Muscle layer of colon (tissue), 2 donors: Measurements from ENCODE around the gene NKD2.
"Not testable (repeated sequence)": the region's sequence is repeated elsewhere in the genome, so short reads cannot be mapped to it uniquely, and the experiment has no call there.

Experiments used
- H3K27ac ChIP-seq: one replicate; pipeline ENCODE4 v1.7.0; 2013; ENCODE audit warnings: low read depth, mild to moderate bottlenecking, low read length, moderate library complexity
- H3K27me3 ChIP-seq, 2 donors: one replicate each; pipeline ENCODE4 v1.7.0; 2013; ENCODE audit warnings: low read length in 2 of 2, mild to moderate bottlenecking in 2 of 2; ENCODE audit not compliant: insufficient read depth in 2 of 2, control insufficient read depth in 1 of 2
- H3K36me3 ChIP-seq: one replicate; pipeline ENCODE4 v1.7.0; 2013; ENCODE audit warnings: mild to moderate bottlenecking, low read length; ENCODE audit not compliant: insufficient read depth
- H3K4me1 ChIP-seq: one replicate; pipeline ENCODE4 v1.7.0; 2013; ENCODE audit warnings: mild to moderate bottlenecking, low read length; ENCODE audit not compliant: insufficient read depth
- H3K4me3 ChIP-seq, 2 donors: one replicate each; pipeline ENCODE4 v1.7.0; 2013; ENCODE audit warnings: low read length in 2 of 2, low read depth in 1 of 2, mild to moderate bottlenecking in 1 of 2, moderate library complexity in 1 of 2
- H3K9ac ChIP-seq: one replicate; pipeline ENCODE4 v1.7.0; 2013; ENCODE audit warnings: low read length
- H3K9me3 ChIP-seq: one replicate; pipeline ENCODE4 v1.7.0; 2013; ENCODE audit warnings: mild to moderate bottlenecking, low read length
- donor health status: abdominal sarcoma.
- donor health status: Adenocarcinoma of cecum.

Gene NKD2

DNA sequence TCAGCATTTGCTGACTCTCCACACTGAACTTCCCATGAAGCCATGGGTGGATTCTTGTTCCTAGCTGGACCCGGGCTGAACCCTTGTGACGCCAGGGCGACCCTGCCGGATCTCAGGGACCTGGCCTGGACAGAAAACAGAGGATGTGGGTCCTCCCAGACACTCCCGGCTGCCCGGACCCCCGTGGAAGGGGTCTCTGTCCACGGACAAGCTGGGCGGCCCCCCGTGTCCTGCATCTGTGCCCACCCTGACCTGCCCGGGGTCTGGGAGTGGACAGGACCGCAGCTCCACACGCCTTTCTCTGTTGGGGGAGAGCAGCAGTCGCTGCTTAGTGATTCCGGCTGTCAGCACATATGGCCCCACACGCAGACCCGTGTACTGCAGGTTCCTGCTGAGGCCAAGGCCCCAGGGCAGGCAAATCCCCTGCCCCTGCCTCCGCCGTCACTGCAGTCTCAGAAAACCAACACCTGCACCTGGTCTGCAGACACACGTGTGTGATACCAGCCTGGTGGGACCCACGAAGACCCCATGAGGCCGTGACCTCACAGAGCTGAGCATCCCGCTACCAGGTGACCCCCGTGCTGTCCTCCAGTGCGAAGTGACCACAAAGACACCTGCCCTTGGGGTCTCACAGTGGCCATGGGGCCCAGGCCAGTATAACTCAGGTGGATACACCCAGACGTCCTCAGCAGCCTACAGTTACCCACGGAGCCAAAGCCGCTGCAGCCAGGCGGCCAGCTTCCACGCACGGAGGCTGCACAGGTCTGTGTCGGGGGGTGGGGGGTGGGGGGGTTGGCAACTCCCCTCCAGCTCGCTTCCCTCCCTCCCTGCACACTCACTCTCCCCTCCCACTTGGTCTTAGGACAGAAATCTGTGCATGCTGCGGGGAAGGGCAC lies 50.6 kb downstream of the NKD2 start:
- H3K9me3 ChIP-seq, result no peaks in the 10 kb centered on the region

GRCh38 chr5:1059884-1060263 lies 51.3 kb downstream of the NKD2 start:
- Histone ChIP-seq H3K36me3 (peaks cover 9% of the 10 kb centered on the region), H3K4me3 (no peak overlapping the region), H3K9ac (no peak overlapping the region), H3K4me1 (no peaks in the 10 kb centered on the region), H3K27ac (no peak overlapping the region), H3K27me3 (no peaks in the 10 kb centered on the region), H3K9me3 (no peaks in the 10 kb centered on the region)

More for the DNA sequence above, 50.6 kb downstream of the NKD2 start:
- no peaks in the 10 kb centered on the region for H3K4me1 ChIP-seq
- H3K27ac ChIP-seq, result no peak overlapping the region
- no peak overlapping the region for H3K4me3 ChIP-seq
- H3K9ac ChIP-seq, result no peak overlapping the region
- peaks cover 9% of the 10 kb centered on the region for H3K36me3 ChIP-seq
- H3K27me3 ChIP-seq, result no peaks in the 10 kb centered on the region

- Histone ChIP-seq H3K36me3 (peaks cover 9% of the 10 kb centered on the region), H3K9me3 (no peaks in the 10 kb centered on the region), H3K27ac (no peak overlapping the region), H3K9ac (no peak overlapping the region), H3K4me1 (no peaks in the 10 kb centered on the region), H3K27me3 (no peaks in the 10 kb centered on the region), H3K4me3 (no peak overlapping the region)
Measured at GRCh38 chr5:1060535-1060981, 52.0 kb downstream of the NKD2 start.

DNA sequence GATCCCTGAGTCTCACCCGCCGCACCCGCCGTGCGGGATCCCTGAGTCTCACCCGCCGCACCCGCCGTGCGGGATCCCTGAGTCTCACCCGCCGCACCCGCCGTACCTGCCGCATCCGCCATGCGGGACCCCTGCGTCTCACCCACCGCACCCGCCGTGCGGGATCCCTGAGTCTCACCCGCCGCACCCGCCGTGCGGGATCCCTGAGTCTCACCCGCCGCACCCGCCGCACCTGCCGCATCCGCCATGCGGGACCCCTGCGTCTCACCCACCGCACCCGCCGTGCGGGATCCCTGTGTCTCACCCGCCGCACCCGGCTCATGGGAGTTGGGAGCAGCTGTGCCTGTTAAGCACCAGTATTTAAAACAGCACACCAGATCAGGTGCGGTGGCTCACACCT lies 52.7 kb downstream of the NKD2 start:
- H3K9ac ChIP-seq, H3K36me3 ChIP-seq, H3K9me3 ChIP-seq, H3K27me3 ChIP-seq, H3K27ac ChIP-seq, H3K4me3 ChIP-seq, H3K4me1 ChIP-seq: not testable (repeated sequence)

GRCh38 chr5:1061916-1062315 lies 53.3 kb downstream of the NKD2 start:
- H3K4me1 ChIP-seq, result no peaks in the 10 kb centered on the region
- H3K27ac ChIP-seq, result no peak overlapping the region
- no peak overlapping the region for H3K4me3 ChIP-seq
- peaks cover 9% of the 10 kb centered on the region for H3K36me3 ChIP-seq
- H3K9ac ChIP-seq, result no peak overlapping the region
- H3K9me3 ChIP-seq, result no peaks in the 10 kb centered on the region
- no peaks in the 10 kb centered on the region for H3K27me3 ChIP-seq

DNA sequence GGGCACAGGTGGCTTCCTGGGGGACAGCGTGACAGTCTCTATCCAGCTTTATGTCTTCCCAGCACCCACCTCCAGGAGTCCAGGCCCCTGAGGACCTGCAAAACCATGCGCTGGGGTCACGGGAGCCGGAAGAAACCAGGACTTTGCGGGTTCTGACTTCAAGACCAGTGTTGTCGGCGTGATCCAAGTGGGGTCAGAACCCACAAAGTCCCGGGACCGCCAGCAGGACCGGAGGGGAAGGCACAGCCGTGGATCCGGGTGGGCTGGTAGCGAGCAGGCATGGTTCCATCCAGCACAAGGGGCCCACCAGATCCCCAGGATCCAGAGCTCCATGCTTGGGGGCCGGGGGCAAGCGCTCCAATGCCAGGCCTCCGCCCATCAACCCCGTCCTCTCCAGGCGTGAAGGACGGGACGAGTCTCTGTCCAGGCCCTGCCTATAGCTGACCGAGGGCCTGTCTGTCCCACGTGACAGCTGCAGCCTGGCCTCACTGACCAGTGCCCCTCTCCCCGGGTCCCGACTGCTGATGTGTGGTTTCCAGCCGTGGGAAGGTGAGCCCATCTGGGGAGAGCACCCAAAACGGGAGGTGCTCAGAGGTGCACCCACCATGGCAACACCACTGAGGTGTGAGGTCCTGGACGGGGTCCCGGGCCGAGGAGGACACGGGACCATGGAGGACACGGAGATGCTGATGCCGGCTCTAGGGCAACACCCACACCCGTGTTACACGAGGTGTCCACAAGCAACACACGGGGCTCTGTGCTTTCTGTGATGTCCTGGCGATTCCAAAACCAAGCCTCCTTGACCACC lies 54.4 kb downstream of the NKD2 start:
- Histone ChIP-seq H3K36me3 (peaks cover 9% of the 10 kb centered on the region), H3K27me3 (no peaks in the 10 kb centered on the region), H3K9me3 (no peaks in the 10 kb centered on the region), H3K27ac (no peak overlapping the region), H3K4me1 (no peaks in the 10 kb centered on the region), H3K9ac (no peak overlapping the region), H3K4me3 (no peak overlapping the region)

GRCh38 chr5:1063661-1064382 lies 55.2 kb downstream of the NKD2 start:
- no peaks in the 10 kb centered on the region for H3K27me3 ChIP-seq
- peaks cover 9% of the 10 kb centered on the region for H3K36me3 ChIP-seq
- H3K27ac ChIP-seq, result no peak overlapping the region
- no peaks in the 10 kb centered on the region for H3K4me1 ChIP-seq
- H3K4me3 ChIP-seq, result no peak overlapping the region
- no peak overlapping the region for H3K9ac ChIP-seq
- no peaks in the 10 kb centered on the region for H3K9me3 ChIP-seq

- Histone ChIP-seq H3K9ac (no peak overlapping the region), H3K4me1 (no peaks in the 10 kb centered on the region), H3K27ac (no peak overlapping the region), H3K27me3 (no peaks in the 10 kb centered on the region), H3K36me3 (peaks cover 12% of the 10 kb centered on the region), H3K9me3 (no peaks in the 10 kb centered on the region), H3K4me3 (no peak overlapping the region)
Measured at GRCh38 chr5:1064383-1065142, 56.0 kb downstream of the NKD2 start.

DNA sequence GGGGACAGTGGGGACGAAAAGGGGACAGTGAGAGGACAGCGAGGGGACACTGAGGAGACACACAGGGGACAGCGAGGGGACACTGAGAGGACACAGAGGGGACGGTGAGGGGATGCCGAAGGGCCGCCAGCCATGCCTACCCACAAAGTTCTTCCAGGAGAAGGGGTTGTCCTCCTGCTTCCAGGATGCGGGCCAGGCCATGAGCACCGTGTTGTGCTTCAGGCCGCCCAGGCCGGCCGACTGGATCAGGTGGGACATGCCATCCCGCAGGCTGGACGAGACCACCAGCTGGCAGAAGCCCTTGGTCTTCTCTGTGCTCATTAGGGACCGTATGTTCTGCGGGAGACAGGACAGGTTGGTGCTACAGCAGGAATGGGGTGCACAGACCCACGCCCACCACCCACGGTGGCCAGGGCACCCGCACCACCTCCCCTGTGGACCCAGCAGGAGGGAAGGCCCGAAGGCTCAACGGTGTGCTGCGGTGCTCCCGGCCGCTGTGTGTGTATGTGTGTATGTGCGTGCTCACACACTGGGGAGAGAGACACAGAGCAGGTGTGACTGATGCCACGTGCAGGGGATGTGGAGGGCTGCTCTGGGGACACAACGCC lies 56.6 kb downstream of the NKD2 start:
- Histone ChIP-seq H3K9ac (no peak overlapping the region), H3K4me1 (no peaks in the 10 kb centered on the region), H3K27me3 (no peaks in the 10 kb centered on the region), H3K4me3 (no peak overlapping the region), H3K9me3 (no peaks in the 10 kb centered on the region), H3K36me3 (peaks cover 6% of the 10 kb centered on the region), H3K27ac (no peak overlapping the region)

DNA sequence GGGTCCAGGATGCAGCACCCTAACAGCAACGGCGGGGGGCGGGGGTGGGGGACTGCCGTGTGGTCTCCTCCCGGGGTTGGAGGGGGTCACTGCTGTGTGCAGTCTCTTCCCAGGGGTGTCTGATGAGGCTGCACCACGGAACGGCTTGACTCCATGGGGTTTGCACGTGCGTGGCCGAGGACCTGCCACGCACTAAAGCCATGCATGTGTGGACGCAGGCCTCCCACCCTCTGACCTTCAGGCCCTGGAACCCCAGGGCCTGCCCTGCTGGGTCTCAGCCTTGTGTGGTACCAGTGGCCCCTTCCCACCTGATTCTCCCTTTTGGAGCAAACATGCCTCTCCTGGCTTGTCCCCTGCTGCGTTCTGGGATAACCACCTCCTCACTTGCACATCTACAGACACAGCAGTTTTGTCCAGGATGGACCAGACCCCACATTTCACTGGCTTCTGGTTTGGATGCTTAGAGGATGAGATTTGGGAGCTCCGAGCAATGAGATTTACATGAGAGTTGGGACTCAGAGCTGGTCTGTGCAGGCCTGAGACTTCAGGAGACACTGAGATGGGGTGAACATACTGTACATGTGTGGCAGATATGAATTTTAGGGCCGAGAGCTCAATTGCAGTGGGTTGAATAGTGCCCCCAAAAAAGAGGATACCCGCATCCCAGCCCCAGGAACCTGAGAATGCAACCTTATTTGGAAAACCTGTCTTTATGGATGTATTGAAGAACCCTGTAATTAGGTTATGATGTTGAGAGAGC lies 57.5 kb downstream of the NKD2 start:
- H3K4me3 ChIP-seq, result no peak overlapping the region
- no peak overlapping the region for H3K27ac ChIP-seq
- no peaks in the 10 kb centered on the region for H3K9me3 ChIP-seq
- H3K36me3 ChIP-seq, result peaks cover 4% of the 10 kb centered on the region
- no peak overlapping the region for H3K9ac ChIP-seq
- no peaks in the 10 kb centered on the region for H3K27me3 ChIP-seq
- no peaks in the 10 kb centered on the region for H3K4me1 ChIP-seq
